Fibroblast of lung (primary cell): ENCODE measurements around the gene CYP11A1. TPM values are rescaled to one million over a fixed set of nuclear protein-coding genes. Genes with fewer than 3 reads are reported as not detected.

Source experiments
- DNase-seq, 2 donors: peaks; one replicate each; pipeline versions ENCODE4 v3.0.0 to v3.0.0-alpha.2; 2010; ENCODE audit warnings: low read depth in 2 of 2
- H2AFZ ChIP-seq: 2 replicates; pipeline ENCODE4 v1.5.1; 2012; ENCODE audit warnings: low read length, control low read depth, inconsistent platforms
- H3K27ac ChIP-seq: 2 replicates; pipeline ENCODE4 v1.5.1; 2011; ENCODE audit warnings: low read length, control low read depth; ENCODE audit not compliant: insufficient read depth
- H3K27me3 ChIP-seq: 2 replicates; pipeline ENCODE4 v1.5.1; 2011; ENCODE audit warnings: mild to moderate bottlenecking, low read length; ENCODE audit not compliant: control insufficient read depth, insufficient read depth
- H3K36me3 ChIP-seq: 2 replicates; pipeline ENCODE4 v1.5.1; 2011; ENCODE audit warnings: low read length; ENCODE audit not compliant: control insufficient read depth, insufficient read depth
- H3K4me1 ChIP-seq: 2 replicates; pipeline ENCODE4 v1.5.1; 2011; ENCODE audit warnings: low read length; ENCODE audit not compliant: control insufficient read depth, insufficient read depth; ENCODE audit errors: extremely low read depth
- H3K4me2 ChIP-seq: 2 replicates; pipeline ENCODE4 v1.5.1; 2011; ENCODE audit warnings: low read length, control low read depth; ENCODE audit not compliant: insufficient read depth; ENCODE audit errors: extremely low read depth
- H3K4me3 ChIP-seq, 4 experiments: fragments of 200-600 bp in 1 of 4; sonication (generic) in 1 of 4; replicated peaks in 1 of 4; 2 replicates each; pipeline ENCODE4 v1.5.1; 2011 to 2016; ENCODE audit warnings: low read length in 4 of 4, low read depth in 3 of 4, mild to moderate bottlenecking in 3 of 4, control low read depth in 2 of 4, inconsistent platforms in 1 of 4, mixed read lengths in 1 of 4; ENCODE audit not compliant: insufficient read depth in 1 of 4; ENCODE audit errors: control extremely low read depth in 1 of 4
- H3K79me2 ChIP-seq: 2 replicates; pipeline ENCODE4 v1.5.1; 2012; ENCODE audit warnings: mild to moderate bottlenecking, low read length, inconsistent platforms; ENCODE audit not compliant: control insufficient read depth, insufficient read depth
- H3K9ac ChIP-seq: 2 replicates; pipeline ENCODE4 v1.5.1; 2011; ENCODE audit warnings: mild to moderate bottlenecking, low read length, control low read depth; ENCODE audit not compliant: insufficient read depth
- H3K9me3 ChIP-seq: 2 replicates; pipeline ENCODE4 v1.5.1; 2012; ENCODE audit warnings: low read depth, low read length; ENCODE audit not compliant: control insufficient read depth, insufficient read depth
- H4K20me1 ChIP-seq: 2 replicates; pipeline ENCODE4 v1.5.1; 2011; ENCODE audit warnings: low read length; ENCODE audit not compliant: control insufficient read depth, insufficient read depth; ENCODE audit errors: extremely low read depth
- CTCF ChIP-seq, 2 donors: IDR thresholded peaks in 1 of 2; conservative IDR thresholded peaks in 1 of 2; 1 replicate in 1 of 2; 2 replicates in 1 of 2; pipeline ENCODE4 v1.5.1; 2011 to 2012; ENCODE audit warnings: low read length in 2 of 2, control low read depth in 1 of 2, inconsistent platforms in 1 of 2, low read depth in 1 of 2, mild to moderate bottlenecking in 1 of 2
- EZH2 ChIP-seq: IDR thresholded peaks from 2 replicates; pipeline ENCODE4 v1.5.1; 2012; ENCODE audit warnings: low read length, control low read depth, mild to moderate bottlenecking; ENCODE audit errors: missing control alignments
- polyA plus RNA-seq, 2 donors: library from polyadenylated mRNA; depleted of rRNA in 1 of 2; stranded (reverse) in 1 of 2; unstranded in 1 of 2; fragments of >200 nt; gene quantifications; 2 replicates each; pipeline ENCODE4 v1.2.1, GENCODE V29; 2011 to 2012; ENCODE audit warnings: missing spikeins in 1 of 2
- total RNA-seq: library from RNA; depleted of rRNA; stranded (reverse); fragments of >200 nt; gene quantifications from 2 replicates; pipeline ENCODE4 v1.2.1, GENCODE V29; 2014

Gene CYP11A1
- total and polyA plus RNA-seq, 2 donors (not counting 1 experiment from before 2014, with no cell fraction given) = 0.07 to 0.33 TPM

- H3K9ac ChIP-seq = no peak overlapping the region
- no peak for TF ChIP-seq EZH2
- TF ChIP-seq CTCF (conservative IDR thresholded peaks at IDR 0.05 in 1 of 2, IDR thresholded peaks at IDR 0.05 in 1 of 2; ENCODE audit: low read depth in 1 of 2, low read length in 2 of 2) = no peak
- no peak overlapping the region for H2AFZ ChIP-seq
- no peaks in the 10 kb centered on the region for H3K9me3 ChIP-seq
- H3K79me2 ChIP-seq = no peaks in the 10 kb centered on the region
- no peaks in the 10 kb centered on the region for H3K36me3 ChIP-seq
- H3K4me1 ChIP-seq = peaks cover 5% of the 10 kb centered on the region
- no peaks in the 10 kb centered on the region for H4K20me1 ChIP-seq
- peaks cover 15% of the 10 kb centered on the region for H3K27me3 ChIP-seq
- DNase-seq = no peak
- no peak overlapping the region for H3K4me3 ChIP-seq
- H3K4me2 ChIP-seq = no peak overlapping the region
- H3K27ac ChIP-seq = no peak overlapping the region
These were observed 3.0 kb upstream of the CYP11A1 start for GRCh38 chr15:74370471-74370870.

- Histone ChIP-seq H3K36me3 (no peaks in the 10 kb centered on the region), H3K9me3 (no peaks in the 10 kb centered on the region), H3K4me2 (no peak overlapping the region), H4K20me1 (no peaks in the 10 kb centered on the region), H3K27ac (no peak overlapping the region), H3K79me2 (no peaks in the 10 kb centered on the region), H3K27me3 (peaks cover 15% of the 10 kb centered on the region), H2AFZ (no peak overlapping the region), H3K4me3 (no peak overlapping the region), H3K4me1 (peaks cover 4% of the 10 kb centered on the region), H3K9ac (no peak overlapping the region)
- no peak for DNase-seq
- no peak for TF ChIP-seq EZH2
- no peak for TF ChIP-seq CTCF (conservative IDR thresholded peaks at IDR 0.05 in 1 of 2, IDR thresholded peaks at IDR 0.05 in 1 of 2; ENCODE audit: low read depth in 1 of 2, low read length in 2 of 2)
These were observed 2.3 kb upstream of the CYP11A1 start for GRCh38 chr15:74369756-74370155.

- peaks cover 15% of the 10 kb centered on the region for H3K27me3 ChIP-seq
- H3K9ac ChIP-seq = no peak overlapping the region
- TF ChIP-seq CTCF (conservative IDR thresholded peaks at IDR 0.05 in 1 of 2, IDR thresholded peaks at IDR 0.05 in 1 of 2; ENCODE audit: low read depth in 1 of 2, low read length in 2 of 2) = no peak
- TF ChIP-seq EZH2 = no peak
- no peaks in the 10 kb centered on the region for H3K36me3 ChIP-seq
- no peaks in the 10 kb centered on the region for H3K4me1 ChIP-seq
- DNase-seq = no peak
- H3K27ac ChIP-seq = no peak overlapping the region
- no peak overlapping the region for H3K4me2 ChIP-seq
- H2AFZ ChIP-seq = no peak overlapping the region
- H3K79me2 ChIP-seq = no peaks in the 10 kb centered on the region
- H4K20me1 ChIP-seq = no peaks in the 10 kb centered on the region
- no peaks in the 10 kb centered on the region for H3K9me3 ChIP-seq
- no peak overlapping the region for H3K4me3 ChIP-seq
These were observed 1.8 kb upstream of the CYP11A1 start for GRCh38 chr15:74369084-74369745.
